Tibial nerve (tissue), 3 donors: ENCODE data around the gene SHTN1.

Source experiments
- CTCF ChIP-seq, 5 experiments: fragments of 200-600 bp in 3 of 5; fragments of 450-650 bp in 2 of 5; sonication (generic) in 3 of 5; IDR thresholded peaks; one replicate each; pipeline ENCODE4 v1.5.1; 2016 to 2019; ENCODE audit warnings: antibody characterized with exemption in 5 of 5, mild to moderate bottlenecking in 3 of 5, moderate library complexity in 2 of 5
- POLR2A ChIP-seq, 2 donors: fragments of 450-650 bp; IDR thresholded peaks; one replicate each; pipeline ENCODE4 v1.6.1; 2017; ENCODE audit warnings: antibody characterized with exemption in 2 of 2, mild to moderate bottlenecking in 2 of 2, moderate library complexity in 2 of 2

GRCh38 chr10:116985611-116986010, 19.4 kb downstream of the SHTN1 start:
- TF ChIP-seq CTCF (IDR thresholded peaks at IDR 0.05): no peak
- TF ChIP-seq POLR2A (IDR thresholded peaks at IDR 0.05): no peak
